Type B pancreatic cell (in vitro differentiated cells): ENCODE results near the gene APOB. TPM values are rescaled to one million over a fixed set of nuclear protein-coding genes. Genes with fewer than 3 reads are reported as not detected.
A peak's percentile ranks its signal among the peaks of the same experiment; 100 is the strongest.

Experiments
- DNase-seq: peaks from one replicate; pipeline ENCODE4 v3.0.0; 2021; ENCODE audit warnings: mixed read lengths; ENCODE audit not compliant: unreplicated experiment; ENCODE audit errors: extremely low spot score
- H3K27ac Mint-ChIP-seq: 2 replicates; pipeline ENCODE4 v1.8.0; 2021; ENCODE audit warnings: mild to moderate bottlenecking, mixed read lengths
- H3K27me3 Mint-ChIP-seq: 2 replicates; pipeline ENCODE4 v1.8.0; 2021; ENCODE audit warnings: mixed read lengths
- H3K36me3 Mint-ChIP-seq: 2 replicates; pipeline ENCODE4 v1.8.0; 2021; ENCODE audit warnings: mixed read lengths
- H3K4me1 Mint-ChIP-seq: one replicate; pipeline ENCODE4 v1.8.0; 2021; ENCODE audit warnings: mixed read lengths; ENCODE audit not compliant: unreplicated experiment
- H3K4me3 Mint-ChIP-seq: 2 replicates; pipeline ENCODE4 v1.8.0; 2021; ENCODE audit warnings: mild to moderate bottlenecking, mixed read lengths
- H3K9me3 Mint-ChIP-seq: 2 replicates; pipeline ENCODE4 v1.8.0; 2021; ENCODE audit warnings: mixed read lengths
- total RNA-seq: library from RNA; stranded (reverse); gene quantifications from 2 replicates; pipeline ENCODE4 v1.2.1, GENCODE V29; 2021; ENCODE audit warnings: low replicate concordance
- TF ChIP-seq, protein P1 (sequence below): fragments of 200-600 bp; sonication (generic); conservative IDR thresholded peaks from 2 replicates; pipeline ENCODE4 v1.5.0; 2021; ENCODE audit warnings: antibody characterized with exemption, mild to moderate bottlenecking

APOB gene
- total RNA-seq, 1 donor from 2014 or later: 19.6 TPM

DNA sequence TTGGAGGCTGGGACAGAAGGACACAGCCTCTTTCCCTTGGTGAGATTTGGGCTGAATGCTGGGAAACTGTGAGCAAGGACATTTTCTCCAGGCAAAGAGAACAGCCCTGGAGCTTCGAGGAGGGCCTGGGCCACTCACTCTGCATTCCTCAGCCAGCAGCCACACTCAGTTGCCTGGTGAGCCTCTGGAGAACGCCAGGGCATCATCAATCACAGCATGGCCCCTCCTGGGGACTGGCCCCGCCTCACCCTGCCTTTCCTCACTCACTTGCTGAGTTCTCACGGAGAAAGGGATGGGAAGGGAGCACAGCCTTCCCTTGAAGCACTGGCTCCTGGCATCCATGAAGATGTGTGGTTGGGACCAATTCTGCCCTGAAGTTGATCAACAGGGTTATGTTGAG is 55.0 kb downstream of the APOB start:
- Mint-ChIP-seq H3K9me3 (no peaks in the 10 kb centered on the region), H3K4me3 (peak overlapping the region; percentile 36)

DNA sequence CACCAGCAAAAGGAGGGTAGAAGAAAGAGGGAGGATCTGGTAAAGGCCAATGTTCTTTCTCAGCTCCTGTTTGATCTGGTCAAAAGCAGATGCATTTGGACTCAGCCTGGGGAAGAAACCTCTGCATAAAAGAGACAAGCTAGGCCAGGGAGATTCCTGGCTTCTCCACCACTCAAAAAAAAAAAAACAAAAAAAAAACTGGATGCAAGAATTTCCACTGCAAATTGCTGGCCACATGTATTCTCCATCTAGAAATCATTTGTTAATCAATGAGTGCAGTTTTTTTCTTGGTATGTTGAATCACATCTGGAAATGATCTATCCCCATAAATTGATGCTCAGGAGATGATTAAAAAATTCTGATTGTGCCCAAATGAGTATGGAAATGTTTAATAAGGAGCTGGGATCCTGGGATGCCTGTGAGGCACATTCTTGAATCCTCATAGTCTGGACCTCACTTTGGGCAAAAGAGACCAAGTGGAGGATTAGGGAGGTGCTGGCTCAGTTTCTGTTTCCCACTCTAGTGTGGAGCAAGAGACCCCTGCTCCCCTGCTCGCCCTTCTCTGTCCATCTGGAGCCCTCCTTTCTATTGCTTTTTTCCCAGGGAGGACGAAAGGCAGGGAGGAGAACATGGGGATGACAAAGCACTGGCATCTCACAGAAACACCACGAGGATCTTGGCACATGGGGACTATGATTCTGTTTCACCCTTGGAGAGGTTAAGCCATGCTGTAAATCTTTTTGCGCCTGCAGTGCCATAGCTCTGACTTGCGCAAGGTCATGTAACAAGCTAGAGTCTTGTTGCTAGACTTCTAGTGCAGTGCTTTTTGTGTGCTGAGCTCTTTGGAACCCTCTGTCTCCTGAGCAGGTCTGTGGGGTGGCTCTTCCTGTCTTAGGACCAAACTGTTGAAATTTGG is 57.6 kb downstream of the APOB start:
- TF ChIP-seq, protein P1, sequence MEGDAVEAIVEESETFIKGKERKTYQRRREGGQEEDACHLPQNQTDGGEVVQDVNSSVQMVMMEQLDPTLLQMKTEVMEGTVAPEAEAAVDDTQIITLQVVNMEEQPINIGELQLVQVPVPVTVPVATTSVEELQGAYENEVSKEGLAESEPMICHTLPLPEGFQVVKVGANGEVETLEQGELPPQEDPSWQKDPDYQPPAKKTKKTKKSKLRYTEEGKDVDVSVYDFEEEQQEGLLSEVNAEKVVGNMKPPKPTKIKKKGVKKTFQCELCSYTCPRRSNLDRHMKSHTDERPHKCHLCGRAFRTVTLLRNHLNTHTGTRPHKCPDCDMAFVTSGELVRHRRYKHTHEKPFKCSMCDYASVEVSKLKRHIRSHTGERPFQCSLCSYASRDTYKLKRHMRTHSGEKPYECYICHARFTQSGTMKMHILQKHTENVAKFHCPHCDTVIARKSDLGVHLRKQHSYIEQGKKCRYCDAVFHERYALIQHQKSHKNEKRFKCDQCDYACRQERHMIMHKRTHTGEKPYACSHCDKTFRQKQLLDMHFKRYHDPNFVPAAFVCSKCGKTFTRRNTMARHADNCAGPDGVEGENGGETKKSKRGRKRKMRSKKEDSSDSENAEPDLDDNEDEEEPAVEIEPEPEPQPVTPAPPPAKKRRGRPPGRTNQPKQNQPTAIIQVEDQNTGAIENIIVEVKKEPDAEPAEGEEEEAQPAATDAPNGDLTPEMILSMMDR: no peak
- H3K27ac Mint-ChIP-seq: peak overlapping the region; percentile 46
- H3K36me3 Mint-ChIP-seq: no peaks in the 10 kb centered on the region
- H3K9me3 Mint-ChIP-seq: no peaks in the 10 kb centered on the region
- DNase-seq: no peak
- peaks cover 24% of the 10 kb centered on the region for H3K27me3 Mint-ChIP-seq
- H3K4me3 Mint-ChIP-seq: no peak overlapping the region
- H3K4me1 Mint-ChIP-seq: peaks cover 42% of the 10 kb centered on the region

More for the DNA sequence above, 55.0 kb downstream of the APOB start:
- Mint-ChIP-seq H3K36me3 (no peaks in the 10 kb centered on the region), H3K27ac (peak overlapping the region; percentile 77), H3K4me1 (peaks cover 37% of the 10 kb centered on the region), H3K27me3 (peaks cover 18% of the 10 kb centered on the region)
- TF ChIP-seq, protein P1: no peak
- no peak for DNase-seq

DNA sequence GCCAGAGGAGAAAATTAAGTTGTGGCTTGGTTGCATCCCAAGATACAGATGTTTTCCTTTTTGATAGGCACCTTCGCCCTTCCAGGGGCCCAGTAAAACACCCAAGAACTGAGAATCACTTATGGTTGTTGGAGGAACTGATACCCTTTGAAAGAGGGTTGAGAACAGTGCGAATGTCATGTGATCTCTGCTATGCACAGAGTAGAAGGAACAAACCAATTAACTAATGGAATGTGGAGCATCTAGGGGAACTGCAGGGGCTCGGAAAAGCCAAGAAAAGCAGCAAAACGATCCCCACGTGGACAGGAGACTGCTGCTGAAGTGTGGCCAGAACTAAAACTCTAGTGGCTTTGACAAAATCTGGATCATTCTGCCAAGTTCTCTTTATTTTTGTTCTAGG is 58.8 kb downstream of the APOB start:
- peaks cover 33% of the 10 kb centered on the region for H3K4me1 Mint-ChIP-seq
- TF ChIP-seq, protein P1: no peak
- H3K9me3 Mint-ChIP-seq: no peaks in the 10 kb centered on the region
- H3K27ac Mint-ChIP-seq: no peak overlapping the region
- DNase-seq: no peak
- H3K36me3 Mint-ChIP-seq: no peaks in the 10 kb centered on the region
- H3K27me3 Mint-ChIP-seq: peaks cover 23% of the 10 kb centered on the region
- no peak overlapping the region for H3K4me3 Mint-ChIP-seq

DNA sequence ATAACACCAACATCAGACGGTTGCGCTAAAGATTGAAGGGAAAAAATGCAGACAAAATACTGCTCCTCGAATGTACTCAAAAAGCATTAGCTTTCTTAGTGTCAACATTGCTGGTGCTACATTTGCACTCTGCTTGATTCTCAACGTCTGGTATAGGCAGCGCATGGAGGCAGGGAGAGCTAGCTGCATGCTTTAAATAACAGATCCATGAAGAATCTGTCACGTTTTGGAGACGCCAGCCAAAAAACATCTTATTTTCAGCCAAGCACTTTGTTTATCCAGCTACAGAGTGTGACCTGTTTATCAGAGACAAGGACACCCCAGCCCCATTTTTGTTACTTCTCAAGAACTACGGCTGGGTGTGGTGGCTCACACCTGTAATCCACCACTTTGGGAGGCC is 59.5 kb downstream of the APOB start:
- H3K27ac Mint-ChIP-seq: no peak overlapping the region
- TF ChIP-seq, protein P1: no peak
- DNase-seq: no peak
- no peak overlapping the region for H3K4me3 Mint-ChIP-seq
- H3K4me1 Mint-ChIP-seq: peaks cover 31% of the 10 kb centered on the region
- H3K27me3 Mint-ChIP-seq: peaks cover 19% of the 10 kb centered on the region
- H3K9me3 Mint-ChIP-seq: no peaks in the 10 kb centered on the region
- H3K36me3 Mint-ChIP-seq: no peaks in the 10 kb centered on the region

DNA sequence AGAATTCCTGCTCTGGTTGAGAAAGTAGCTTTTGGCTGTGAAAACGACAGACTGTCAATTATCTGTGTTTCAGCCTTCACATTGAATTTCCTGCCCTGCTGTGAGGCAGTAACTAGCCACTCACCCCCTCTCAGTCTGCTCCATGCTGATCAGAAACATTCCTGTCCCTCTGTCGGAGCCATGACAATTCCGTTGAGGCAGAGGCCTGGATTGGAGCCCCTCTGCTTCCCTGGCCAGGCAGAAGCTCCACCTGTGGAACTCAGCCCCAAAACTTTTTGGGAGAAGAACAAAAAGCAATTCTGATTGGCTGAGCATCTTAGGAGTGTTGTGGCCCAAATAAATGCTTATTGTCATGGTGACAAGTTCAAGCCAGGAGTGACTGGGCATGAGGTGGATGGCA is 60.0 kb downstream of the APOB start:
- no peaks in the 10 kb centered on the region for H3K9me3 Mint-ChIP-seq
- no peak for DNase-seq
- TF ChIP-seq, protein P1: no peak
- no peaks in the 10 kb centered on the region for H3K36me3 Mint-ChIP-seq
- peaks cover 16% of the 10 kb centered on the region for H3K27me3 Mint-ChIP-seq
- peaks cover 26% of the 10 kb centered on the region for H3K4me1 Mint-ChIP-seq
- H3K4me3 Mint-ChIP-seq: no peak overlapping the region
- H3K27ac Mint-ChIP-seq: no peak overlapping the region
